NCI-H2171 treated with DMSO at 0.1 percent for 48 hours (cell line): ENCODE measurements around the gene TADA3.

Experiments
- DNase-seq: peaks from one replicate; lab custom pipeline; 2025; lab: John Stamatoyannopoulos, UW

TADA3 gene, protein sequence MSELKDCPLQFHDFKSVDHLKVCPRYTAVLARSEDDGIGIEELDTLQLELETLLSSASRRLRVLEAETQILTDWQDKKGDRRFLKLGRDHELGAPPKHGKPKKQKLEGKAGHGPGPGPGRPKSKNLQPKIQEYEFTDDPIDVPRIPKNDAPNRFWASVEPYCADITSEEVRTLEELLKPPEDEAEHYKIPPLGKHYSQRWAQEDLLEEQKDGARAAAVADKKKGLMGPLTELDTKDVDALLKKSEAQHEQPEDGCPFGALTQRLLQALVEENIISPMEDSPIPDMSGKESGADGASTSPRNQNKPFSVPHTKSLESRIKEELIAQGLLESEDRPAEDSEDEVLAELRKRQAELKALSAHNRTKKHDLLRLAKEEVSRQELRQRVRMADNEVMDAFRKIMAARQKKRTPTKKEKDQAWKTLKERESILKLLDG

DNA sequence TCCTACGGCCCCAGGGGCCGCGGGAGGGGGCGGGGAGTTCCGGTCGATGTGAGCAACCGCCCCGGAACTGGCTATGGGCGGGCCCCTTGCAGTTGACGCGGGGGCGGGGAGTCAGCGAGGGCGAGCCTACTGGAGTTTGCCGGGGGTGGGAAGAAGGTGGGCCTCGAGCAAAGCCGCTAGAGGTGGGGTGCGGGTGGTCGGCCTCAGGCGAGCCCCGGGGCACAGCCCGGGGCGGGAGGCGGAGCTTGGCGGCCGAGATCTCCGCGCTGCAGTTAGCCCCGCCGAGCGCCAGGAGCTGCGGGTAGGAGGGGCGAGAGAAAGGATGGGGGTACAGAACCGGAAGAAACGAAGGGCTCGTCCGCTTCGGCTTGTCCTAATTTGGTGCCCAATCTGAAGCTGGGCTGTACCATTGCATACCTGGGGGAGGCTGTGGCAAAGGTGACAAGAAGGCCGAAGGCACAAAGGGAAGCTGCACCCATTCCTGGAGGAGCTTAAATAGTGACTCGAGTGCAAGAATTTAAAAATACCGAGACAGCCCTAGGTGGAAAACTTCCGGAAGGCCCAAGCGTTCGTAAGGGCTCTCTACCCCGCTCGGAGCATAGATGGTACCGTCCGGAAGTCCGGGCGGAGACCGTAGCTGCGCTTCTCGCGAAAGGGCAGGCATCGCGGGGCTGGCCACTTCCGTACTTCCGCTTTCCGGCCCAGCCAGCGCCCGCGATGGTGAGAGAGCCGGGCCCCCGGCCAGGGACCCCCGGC, at the start of gene TADA3, which contains the start of gene ARPC4:
Gene TADA3 (minus strand): TSS at position 69 of the 756 bp plus-strand sequence. CDS start 1,007 bp downstream, outside the sequence.
Gene ARPC4 (plus strand): TSS at position 678 of the 756 bp plus-strand sequence. CDS start 40 bp downstream, at position 718.
- peak; percentile 89 for DNase-seq

DNA sequence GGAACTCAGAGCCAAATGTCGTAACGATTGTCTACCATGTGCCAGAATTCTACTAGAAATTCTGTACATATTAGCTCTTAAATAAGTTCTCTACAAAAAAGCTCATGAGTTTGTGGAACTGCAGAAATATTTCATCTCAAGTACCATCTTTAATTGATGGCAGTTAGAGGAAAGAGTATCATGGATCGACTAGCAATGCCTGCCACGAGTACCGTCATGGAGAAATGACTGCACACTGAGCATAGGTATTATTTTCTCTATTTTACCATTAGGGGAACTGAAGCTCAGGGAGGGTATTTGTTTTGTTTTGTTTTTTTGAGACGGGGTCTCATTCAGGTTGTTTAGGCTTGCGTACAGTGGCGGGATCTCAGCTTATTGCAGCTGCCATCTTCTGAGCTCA, 48.7 kb upstream of the TADA3 start:
- DNase-seq = no peak

DNA sequence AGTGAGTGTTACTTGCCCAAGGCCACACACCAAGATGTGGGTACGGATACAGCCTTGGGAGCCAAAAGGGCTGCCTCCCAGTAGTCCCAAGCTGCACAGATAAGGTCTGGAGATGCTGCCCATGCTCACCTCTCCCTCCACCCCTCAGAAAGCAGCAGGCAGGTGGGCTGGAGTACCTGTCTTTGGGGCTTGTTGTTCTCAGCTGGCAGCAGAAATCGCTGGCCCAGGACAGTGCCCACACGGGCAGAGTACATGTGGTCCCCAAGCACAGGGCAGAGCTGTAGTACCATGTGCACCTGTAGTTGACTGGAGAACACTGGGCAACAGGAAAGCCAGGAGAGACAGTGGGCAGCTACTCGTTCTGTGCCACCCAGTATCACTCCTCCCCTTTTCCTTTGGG, 46.6 kb upstream of the TADA3 start:
- no peak for DNase-seq

DNA sequence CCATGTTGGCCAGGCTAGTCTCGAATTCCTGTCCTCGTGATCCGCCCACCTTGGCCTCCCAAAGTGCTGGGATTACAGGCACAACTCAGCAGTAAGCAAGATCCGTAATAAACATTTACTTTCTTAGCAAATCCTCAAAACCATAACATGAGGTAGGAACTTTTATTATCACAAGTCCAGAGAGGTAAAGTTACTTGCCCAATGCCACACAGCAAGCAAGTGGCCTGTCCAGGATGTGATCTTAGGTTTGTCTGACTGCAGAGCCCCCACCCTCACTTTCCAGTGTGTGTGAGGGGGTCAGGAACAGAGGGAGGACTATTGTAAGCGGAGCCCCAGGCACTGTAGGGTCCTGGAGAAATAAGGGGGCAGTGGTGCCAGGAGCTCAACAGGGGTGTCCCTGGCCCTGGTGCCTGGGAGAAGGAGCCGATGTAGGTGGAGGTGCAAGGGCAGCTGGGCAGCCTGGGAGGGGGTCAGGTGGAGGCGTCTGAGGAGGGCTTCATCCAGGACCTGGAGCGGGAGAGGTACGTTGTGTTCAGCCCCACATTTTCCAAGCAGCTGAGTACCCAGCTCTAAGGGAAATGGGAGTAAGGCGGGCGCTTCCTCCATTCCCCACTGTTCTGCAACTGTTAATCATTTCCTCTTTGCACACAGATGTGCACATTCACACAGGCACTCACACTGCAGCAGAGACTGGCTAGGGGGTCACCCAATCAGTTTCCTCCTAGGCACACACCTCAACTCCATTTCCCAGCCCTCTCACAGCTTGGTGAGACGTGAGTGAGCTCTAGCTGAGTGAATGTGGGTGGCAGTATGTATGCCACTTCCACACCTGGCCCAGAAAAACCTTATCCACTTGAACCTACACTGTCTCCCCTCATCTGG, 45.7 kb upstream of the TADA3 start:
- no peak for DNase-seq

DNA sequence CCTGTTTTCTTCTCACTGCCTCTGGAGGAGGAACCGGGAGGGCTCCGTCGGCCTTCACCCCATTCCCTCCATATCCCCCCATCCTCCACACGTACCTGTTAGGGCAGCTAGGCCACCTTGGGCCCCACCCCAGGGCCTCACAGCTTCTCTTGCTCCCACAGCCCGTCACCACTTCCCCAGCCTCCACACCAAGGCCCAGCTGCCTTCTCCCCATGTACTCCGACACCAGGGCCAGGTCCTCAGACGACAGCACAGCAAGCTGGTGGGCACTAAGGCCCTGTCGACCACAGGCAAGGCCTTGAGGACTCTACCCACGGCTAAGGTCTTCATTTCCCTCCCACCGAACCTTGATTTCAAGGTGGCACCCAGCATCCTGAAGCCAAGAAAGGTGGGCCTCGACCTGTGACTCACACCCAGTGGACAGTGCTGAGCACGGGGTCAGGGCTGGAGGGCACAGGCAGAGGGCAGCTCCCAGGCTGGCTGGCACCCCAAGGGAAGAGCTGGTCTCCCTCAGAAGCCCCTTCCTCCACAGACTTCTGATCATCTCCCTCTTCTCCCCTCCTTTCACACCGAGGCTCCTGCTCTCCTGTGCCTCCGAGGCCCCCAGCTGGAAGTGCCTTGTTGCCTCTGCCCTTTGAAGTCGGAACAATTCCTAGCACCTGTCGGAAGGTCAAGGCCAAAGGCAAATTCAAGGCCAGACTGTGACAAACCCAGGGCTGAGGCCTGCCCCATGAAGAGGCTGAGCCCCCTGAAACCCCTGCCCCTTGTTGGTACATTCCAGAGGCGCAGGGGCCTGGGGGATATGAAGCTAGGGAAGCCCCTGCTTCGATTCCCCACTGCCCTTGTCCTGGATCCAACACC, 42.5 kb upstream of the TADA3 start:
- no peak for DNase-seq

DNA sequence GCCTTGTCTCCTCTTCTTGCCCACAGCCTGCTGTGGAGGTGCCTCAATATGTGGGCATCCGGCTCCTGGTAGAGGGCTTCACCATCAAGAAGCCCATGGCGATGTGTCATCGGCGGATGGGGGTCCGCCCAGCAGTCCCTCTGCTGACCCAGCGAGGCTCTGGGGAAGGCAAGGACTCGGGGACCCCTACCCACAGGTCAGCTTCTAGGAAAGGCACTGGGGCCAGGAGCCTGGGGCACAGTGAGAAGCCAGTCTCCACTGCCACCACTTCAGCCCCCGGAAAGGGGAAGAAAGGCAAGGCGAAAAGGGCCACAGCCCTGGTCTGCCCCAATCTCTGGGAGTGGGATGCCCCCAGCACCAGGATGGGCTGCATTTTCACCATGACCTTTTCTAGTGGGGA, 40.8 kb upstream of the TADA3 start:
- DNase-seq = no peak

DNA sequence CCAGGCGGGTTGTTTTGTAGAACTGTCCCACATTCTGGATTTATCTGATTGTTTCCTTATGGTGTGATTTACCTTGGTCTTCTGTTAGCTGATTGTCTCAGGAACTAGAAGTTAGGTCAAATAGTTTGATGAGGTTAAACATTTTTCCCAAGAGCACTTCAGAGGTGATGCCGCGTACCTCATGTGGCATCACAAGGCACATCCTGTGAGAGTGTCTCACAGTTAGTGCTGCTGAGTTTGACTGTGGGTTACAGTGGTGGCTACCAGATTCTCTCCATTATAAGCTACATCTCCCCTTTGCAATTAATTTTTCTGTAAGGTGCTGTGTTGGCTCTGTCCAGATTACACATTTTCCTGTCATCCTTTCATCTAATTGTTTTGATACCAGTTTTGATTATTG, 39.0 kb upstream of the TADA3 start:
- DNase-seq = no peak

DNA sequence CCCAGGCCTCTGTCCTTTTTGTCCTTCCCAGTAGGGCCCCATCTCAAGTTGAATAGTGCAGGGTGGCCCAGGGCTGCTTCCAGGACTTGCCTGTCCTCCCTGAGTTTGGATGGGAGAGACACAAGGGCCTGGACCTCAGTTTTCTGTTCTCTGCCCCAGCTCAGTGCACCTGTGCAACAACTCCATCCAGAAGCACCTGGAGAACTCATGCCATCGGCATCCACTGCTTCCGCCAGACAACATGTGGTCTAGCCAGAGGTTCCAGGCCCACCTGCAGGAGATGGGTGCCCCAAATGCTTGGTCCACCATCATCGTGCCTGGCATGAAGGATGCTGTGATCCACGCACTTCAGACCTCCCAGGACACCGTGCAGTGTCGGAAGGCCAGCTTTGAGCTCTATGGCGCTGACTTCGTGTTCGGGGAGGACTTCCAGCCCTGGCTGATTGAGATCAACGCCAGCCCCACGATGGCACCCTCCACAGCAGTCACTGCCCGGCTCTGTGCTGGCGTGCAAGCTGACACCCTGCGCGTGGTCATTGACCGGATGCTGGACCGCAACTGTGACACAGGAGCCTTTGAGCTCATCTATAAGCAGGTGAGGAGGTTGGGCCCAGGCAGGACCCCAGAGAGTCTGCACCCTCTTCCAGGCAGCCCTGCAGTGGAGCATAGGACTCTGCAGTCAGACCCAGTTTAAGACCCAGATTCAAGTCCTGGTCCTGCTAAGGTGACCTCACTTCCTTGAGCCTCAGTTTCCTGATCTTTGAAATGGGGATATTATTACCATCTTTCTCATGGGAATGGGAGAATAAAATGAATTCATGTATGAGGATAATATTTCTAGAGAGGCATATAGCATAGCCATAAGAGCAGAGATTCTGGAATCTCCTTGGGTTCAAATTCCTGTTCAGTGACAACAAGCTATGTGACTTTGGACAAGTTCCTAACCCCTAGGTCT, 36.8 kb upstream of the TADA3 start:
- DNase-seq = no peak

DNA sequence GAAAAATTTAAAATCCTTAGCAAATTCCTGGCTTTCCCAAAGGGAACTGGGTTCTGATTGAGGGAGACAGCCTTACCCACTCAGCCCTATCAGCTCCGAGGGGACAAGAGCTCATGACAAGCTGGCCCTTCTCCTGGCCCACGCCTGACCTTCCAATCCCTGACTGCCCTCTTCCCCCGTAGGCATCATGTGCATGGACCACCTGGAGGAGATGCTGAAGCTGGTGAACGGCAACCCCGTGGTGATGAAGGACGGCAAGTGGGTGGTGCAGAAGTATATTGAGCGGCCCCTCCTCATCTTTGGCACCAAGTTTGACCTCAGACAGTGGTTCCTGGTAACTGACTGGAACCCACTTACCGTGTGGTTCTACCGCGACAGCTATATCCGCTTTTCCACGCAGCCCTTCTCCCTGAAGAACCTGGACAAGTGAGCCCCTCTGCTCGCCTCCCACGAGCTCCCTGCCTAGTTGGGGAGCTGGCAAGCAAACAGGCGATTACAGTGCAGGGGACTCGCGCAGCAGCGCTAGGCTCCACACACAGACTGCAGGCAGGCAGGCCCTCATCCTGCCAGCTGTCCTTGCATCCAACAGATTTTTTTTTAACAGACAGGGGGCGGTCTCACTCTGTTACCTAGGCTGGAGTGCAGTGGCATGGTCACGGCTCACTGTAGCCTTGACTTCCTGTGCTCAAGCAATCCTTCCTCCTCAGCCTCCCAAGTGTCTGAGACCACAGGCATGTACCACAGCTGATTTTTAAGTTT, 34.7 kb upstream of the TADA3 start:
- no peak for DNase-seq

DNA sequence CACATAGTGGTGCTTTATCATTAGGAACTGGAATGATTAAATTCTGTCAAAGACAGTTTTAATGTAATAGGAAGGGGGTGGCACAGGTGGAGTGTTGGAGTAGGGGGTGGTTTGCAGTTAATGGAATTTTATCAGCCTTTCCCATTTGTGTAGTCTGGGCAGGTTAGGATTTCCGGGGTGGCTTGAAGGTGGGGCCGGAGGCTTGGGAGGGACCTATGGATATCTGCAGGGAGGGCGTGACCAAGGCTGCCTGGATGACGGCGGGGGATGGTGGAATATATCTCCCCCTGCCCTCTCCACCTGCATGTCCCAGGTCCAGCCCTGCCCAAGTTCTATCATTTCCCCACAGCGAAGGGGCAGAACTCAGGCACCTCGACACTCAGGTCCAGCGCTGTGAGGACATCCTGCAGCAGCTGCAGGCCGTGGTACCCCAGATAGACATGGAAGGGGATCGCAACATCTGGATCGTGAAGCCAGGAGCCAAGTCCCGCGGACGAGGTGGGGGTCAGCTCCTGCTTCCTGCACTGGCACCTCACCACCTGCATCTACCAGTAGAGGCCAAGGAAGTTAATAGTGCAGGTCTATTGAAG, 33.3 kb upstream of the TADA3 start:
- DNase-seq = no peak

DNA sequence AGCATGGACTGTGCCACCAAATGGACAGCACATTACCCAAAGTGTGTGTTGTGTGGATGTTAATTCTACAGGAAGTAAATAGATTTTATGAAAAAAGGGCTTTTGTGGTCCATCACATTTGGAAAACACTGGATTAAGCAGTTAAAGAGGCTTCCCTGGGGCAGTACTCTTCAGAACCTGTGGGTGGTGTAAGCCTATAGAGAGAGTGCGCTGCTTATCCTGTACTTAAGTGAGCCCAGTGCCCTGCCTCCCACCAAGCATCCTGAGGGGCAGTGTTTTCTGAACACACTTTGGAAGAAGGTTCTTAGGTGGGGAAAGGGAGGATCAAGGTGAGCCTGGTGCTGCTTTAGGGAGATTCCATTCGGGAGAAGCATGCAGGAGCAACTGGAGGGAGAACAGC, 28.7 kb upstream of the TADA3 start:
- no peak for DNase-seq

DNA sequence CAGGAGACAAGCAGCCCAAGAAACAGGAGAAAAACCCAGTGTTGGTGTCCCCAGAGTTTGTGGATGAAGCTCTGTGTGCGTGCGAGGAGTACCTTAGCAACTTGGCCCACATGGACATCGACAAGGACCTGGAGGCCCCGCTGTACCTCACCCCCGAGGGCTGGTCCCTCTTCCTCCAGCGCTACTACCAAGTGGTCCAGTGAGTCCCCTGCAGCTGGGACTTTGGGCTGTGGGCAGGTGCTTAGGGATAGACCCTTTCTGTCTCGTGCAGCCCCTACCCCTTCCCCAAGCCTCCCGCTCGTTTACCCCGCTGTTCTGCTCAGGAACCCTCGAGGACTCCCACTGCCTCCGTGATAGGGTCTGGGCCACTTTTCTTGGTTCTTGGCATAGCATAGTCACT, 28.3 kb upstream of the TADA3 start:
- DNase-seq = no peak

DNA sequence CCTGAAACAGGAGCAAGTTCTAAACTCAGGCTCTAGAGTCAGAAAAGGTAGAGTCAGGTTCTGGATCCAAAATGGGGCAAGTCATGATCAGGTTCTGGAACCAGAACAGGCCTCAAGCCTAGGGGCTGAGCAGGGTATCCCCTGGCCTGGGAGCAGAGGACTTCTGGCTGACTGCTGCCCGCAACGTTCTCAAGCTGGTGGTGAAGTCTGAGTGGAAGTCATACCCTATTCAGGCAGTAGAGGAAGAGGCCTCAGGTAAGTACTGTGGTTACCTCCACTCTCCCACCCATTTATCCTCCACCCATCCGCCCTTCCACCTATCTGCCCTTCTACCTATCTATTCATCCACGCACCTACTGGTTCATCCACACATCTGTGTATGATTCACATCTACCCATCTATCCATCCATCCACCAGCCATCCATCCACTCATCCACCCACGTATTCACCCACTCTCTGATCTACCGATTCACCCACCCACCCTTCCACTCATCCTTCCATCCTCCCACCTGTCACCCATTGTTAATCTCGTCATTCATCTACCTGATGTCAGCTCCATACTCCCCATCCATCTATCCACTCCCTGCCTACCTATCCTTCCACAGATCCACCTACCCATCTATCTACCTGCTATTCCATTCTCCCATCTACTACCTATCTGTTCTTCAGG, 26.5 kb upstream of the TADA3 start:
- DNase-seq = no peak

DNA sequence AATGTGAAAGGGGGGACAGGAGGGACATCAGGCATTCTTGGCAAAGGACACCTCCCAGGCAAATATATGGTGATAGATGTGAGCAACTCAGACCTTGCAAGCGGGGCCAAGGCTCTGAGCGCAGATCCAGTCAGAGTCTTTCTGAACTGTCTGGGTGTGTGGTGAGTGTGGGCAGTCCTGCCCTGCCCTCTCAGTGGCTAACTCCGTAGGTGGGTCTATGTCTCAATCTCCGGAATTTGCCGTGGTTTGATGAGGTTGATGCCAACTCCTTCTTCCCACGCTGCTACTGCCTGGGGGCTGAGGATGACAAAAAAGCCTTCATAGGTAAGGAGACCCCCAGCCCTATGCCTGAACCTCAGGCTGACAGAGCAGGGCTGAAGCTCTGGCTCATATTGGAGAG, 25.2 kb upstream of the TADA3 start:
- no peak for DNase-seq

DNA sequence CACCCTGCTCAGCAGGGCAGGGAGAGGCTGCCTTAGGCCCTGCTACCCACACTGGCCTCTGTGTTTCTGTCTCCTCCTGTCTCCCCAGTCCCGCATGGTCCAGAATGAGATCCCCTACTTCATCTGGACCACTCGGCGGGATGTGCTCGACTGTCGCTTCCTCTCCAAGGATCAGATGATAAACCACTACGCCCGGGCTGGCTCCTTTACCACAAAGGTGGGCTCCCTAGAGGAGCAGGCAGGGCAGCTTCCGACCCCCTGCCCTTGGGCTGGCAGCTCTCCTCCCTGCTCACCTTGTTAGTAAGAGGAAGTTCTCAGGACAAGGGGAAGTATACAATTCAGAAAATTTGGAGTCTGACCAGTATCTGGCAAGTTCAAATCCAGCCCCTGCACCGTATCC, 23.7 kb upstream of the TADA3 start:
- DNase-seq = no peak

DNA sequence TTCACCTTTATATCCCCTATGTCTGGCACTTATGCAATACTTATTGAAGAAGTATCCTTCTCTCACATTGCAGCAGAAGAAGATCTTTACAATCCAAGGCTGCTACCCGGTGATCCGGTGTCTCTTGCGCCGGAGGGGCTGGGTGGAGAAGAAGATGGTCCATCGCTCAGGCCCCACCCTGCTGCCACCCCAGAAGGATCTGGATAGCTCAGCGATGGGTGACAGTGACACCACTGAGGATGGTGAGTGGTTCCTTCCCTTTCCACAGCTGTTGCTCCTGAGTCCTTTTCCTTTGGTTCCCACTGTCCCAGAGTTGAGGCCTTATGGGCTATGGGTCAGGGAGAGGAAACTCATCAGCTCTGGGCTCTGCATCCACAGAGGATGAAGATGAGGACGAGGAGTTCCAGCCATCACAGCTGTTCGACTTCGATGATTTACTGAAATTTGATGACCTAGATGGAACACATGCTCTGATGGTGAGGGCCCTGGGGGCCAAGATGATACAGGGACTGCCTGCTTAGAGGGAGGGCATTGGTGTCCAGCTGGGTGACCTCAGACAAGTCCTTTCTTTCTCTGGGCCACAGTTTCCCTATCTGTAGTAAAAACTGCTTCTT, 20.7 kb upstream of the TADA3 start:
- no peak for DNase-seq

DNA sequence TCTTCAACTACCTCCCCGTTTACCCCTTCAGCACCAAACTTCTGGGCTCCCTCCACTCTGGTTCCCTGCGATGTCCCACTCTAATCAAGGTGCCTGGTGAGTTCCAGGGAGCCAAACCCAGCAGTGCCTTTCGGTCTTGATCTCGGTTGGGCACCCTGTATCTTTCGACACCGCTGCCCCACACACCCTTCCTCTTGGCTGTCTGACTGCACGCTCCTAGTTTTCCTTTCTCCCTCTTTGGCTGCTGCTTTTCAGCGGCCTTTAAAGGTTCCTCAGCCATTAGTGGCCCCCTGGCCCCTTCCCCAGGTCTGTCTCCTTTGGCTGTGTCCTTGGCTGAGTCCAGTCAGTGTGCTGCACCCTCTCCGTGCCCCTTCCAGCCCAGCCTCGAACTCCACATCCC, 18.6 kb upstream of the TADA3 start:
- no peak for DNase-seq

DNA sequence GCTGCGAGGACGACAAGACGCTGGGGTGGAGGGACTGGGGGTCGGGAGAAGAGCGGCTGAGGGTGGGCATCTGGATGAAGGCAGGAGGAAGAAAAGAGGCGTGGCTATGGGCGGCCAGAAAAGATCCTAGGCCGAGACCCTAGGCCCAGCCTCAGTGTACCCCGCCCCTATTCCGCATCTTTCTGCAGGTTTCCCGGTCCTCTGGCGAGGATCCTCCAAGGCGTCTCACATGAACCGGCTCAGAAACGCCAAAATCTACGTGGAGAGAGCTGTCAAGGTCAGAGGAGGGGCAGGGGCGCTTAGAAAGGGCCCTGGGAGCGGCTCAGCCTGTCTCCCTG, 18.1 kb upstream of the TADA3 start:
- no peak for DNase-seq
